GM18508 (cell line): ENCODE results near the gene RRP15.

Experiments
- ATAC-seq: cut with Tn5 transposase; IDR thresholded peaks from one replicate; pipeline ENCODE4 v1.9.1; 2021; ENCODE audit warnings: moderate number of reproducible peaks; ENCODE audit not compliant: insufficient read depth, unreplicated experiment

The RRP15 gene

DNA sequence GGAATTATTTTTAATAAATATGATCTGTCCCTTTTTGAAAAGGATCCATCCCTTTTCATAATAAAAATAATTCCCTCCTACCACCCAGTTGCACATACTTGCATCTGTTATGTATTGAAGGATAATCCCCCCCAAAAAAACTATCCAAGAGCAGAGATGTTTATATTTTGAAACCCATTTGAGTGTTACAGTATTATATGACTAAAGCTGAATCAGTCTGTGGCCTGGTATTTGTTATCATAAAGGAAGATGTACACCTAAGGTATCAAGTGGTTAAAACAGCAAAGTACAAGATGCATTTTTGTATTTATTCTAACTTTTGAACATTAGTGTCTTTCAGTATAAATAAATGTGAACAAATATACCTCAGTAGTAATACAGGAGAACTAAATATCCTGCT lies 47.3 kb downstream of the RRP15 start:
- ATAC-seq = no peak

DNA sequence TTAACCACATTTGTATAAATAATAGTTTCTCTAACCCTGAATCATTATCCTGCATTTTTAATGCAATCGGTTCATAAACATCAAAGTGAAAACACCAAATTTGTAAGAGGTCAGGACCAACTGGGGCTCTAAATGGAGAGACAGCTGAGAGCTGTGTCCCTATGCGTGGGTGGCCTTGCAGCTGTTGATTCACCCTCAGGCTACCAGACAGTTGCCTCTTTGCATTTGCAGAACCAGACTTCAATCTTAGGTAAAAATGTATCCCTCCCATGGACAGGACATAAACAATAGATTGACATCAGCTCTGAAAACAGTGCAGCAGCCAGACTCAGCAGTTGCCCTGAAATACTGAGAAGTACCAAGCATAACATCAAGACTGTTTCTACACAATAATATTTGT lies 51.2 kb downstream of the RRP15 start:
- ATAC-seq = no peak

DNA sequence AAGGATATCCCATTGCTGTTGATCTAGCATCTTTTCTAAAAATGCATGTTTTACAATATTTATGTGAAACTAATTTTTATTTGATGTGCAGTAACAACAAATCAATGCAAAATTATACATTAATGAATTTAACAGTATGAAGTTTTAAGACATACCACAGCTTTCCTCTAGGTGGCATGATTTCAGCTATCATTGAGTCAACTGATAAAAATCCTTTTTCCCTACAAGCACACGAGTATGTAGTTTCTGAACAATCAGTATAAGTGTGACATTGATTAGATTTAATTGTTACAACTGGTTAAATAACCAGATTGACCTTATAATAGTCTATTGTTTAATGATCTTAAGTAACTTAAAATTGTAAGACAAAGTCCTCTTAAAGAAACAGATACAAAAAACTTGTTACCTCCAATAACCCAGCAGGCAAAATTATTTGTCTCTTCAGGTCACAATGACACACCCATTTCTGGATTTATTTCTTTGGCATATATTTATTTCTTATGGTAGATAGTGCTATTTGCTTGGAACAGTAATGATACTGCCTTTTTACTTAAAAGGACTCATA lies 54.3 kb downstream of the RRP15 start:
- no peak for ATAC-seq

DNA sequence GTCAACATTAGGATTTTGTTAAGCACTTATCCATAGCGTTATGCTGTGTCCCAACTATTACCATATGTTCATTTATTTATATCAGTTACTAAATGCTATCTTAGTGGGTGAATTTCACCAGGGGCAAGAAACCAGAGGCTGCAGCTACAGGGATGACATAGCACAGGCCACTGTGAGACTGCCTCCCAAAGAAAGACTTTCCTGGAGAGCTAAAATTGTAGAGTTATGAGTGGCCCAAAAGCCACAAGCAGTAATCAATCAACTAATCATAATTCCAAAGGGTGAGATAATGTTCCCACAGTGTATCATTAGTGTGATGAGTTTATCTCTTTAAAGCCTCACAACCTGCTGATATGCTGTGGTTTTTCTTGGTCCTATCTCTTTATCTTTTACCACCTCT lies 56.2 kb downstream of the RRP15 start:
- ATAC-seq = no peak

DNA sequence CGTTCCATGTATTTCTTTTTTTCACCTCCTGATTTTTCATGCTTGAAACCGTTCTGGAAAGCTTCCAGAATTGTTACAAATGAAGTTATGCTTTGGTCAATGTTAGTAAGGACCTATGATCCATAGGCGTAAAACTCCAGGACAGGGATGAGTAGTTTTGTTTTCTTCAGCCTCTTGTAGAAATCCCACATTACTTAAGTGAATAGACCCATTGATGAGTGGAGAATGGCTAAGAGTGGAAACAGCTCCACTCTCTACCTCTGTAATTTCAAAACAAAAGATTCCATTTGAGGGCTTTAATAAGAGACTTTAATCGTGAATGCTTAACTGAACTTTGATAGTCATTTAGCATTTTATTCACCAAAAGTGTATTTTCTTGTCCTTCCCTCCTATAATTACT lies 57.0 kb downstream of the RRP15 start:
- ATAC-seq = no peak

DNA sequence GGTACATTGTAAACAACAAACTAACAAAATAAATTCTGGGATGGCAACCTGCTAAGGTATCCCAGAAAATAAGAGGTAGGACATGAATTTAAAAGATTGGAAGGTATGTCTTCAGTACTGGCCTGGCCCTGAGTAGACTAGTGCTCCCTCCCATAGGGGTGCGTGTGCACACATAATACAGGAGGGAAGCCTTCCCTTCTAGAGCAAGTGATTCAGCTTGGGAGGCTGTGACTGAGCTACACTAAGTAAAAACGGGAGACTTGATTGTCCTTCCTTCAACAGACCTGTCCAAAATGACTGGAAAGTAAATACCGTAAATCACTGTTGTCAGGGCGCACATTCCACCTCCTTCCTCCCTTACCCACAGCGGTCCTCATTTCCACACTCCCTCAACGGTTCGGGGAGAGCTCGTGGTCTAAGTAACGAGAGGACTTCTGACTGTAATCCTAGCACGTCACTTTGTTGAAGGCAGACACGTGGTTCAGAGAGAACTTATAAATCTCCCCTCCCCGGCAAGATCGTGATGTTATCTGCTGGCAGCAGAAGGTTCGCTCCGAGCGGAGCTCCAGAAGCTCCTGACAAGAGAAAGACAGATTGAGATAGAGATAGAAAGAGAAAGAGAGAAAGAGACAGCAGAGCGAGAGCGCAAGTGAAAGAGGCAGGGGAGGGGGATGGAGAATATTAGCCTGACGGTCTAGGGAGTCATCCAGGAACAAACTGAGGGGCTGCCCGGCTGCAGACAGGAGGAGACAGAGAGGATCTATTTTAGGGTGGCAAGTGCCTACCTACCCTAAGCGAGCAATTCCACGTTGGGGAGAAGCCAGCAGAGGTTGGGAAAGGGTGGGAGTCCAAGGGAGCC lies 60.0 kb downstream of the RRP15 start, which contains the start of gene TGFB2:
Gene TGFB2 (plus strand): TSS at position 523 of the 859 bp plus-strand sequence. CDS start 1,366 bp downstream, outside the sequence.
- ATAC-seq = peak; percentile 35

DNA sequence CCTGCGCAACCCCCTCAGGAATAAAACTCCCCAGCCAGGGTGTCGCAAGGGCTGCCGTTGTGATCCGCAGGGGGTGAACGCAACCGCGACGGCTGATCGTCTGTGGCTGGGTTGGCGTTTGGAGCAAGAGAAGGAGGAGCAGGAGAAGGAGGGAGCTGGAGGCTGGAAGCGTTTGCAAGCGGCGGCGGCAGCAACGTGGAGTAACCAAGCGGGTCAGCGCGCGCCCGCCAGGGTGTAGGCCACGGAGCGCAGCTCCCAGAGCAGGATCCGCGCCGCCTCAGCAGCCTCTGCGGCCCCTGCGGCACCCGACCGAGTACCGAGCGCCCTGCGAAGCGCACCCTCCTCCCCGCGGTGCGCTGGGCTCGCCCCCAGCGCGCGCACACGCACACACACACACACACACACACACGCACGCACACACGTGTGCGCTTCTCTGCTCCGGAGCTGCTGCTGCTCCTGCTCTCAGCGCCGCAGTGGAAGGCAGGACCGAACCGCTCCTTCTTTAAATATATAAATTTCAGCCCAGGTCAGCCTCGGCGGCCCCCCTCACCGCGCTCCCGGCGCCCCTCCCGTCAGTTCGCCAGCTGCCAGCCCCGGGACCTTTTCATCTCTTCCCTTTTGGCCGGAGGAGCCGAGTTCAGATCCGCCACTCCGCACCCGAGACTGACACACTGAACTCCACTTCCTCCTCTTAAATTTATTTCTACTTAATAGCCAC lies 60.7 kb downstream of the RRP15 start:
- peak; percentile 22 for ATAC-seq

DNA sequence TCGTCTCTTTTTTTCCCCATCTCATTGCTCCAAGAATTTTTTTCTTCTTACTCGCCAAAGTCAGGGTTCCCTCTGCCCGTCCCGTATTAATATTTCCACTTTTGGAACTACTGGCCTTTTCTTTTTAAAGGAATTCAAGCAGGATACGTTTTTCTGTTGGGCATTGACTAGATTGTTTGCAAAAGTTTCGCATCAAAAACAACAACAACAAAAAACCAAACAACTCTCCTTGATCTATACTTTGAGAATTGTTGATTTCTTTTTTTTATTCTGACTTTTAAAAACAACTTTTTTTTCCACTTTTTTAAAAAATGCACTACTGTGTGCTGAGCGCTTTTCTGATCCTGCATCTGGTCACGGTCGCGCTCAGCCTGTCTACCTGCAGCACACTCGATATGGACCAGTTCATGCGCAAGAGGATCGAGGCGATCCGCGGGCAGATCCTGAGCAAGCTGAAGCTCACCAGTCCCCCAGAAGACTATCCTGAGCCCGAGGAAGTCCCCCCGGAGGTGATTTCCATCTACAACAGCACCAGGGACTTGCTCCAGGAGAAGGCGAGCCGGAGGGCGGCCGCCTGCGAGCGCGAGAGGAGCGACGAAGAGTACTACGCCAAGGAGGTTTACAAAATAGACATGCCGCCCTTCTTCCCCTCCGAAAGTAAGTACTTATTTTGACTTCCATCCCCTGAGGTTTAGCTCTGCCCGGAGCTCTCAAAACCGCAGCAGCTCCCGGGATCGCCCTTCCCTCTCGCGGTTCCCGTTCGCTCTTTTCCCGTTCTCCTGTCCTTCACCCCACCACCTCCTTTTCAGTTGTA lies 61.5 kb downstream of the RRP15 start:
- ATAC-seq = no peak

DNA sequence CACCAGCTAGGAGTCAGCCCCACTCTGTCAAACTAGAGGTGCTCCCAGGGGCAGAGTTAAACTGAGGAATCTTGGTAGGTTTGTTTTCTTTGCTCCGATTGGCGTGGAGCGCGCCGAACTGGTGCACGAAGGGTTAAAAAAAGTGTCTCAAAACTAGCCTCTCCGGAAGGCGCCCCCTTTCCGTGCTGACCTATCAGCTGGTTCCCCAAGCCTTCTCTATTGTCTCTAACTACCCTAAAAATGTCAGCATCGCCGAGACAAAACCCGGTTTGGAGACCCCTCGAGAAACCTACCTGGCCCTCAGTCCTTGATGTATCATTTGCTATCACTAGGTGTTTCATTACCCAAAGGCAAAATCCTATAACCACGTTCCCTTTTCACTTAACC lies 62.2 kb downstream of the RRP15 start:
- ATAC-seq = no peak

DNA sequence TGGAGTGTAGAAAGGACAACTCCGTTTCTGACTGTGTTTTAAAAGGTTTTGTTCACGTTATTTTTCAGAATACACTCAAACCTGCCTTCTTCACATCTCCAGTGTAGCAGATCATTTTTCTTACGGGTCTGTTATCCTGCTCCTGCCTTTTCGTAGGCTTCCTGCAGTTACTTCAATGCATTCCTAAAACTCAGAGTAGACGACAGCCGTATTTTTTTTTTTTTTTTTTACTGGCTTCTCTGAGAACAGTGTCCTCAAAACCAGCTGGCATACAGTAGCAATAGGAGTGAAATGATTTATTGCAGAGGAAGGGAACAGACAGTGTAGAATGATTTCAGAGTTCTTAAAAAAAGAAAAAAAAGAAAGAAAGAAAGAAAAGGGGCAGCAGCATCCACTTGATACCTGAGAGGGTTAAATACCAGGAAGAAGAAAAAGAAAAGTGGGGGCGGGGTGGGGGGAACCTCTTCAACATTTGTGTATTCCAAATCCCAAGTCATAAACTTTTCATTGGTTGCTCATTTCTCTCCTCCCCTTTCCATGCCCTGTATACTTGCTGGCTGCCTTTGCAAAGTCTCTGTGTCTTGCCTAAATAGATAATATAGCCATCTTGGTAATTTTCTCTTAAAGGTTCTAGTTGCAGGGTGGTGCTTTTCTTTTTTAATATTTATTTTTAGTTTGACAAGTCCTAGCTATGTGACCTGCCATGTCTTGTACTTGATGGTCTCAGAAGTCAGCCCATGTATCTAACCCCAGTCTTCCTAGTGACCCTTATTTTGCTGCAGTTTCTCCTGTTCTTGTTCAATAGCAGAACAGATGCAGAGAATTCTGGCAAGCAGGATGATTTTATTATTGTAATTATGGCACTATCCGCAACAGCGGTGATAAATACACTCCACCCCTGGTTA lies 62.9 kb downstream of the RRP15 start:
- no peak for ATAC-seq

DNA sequence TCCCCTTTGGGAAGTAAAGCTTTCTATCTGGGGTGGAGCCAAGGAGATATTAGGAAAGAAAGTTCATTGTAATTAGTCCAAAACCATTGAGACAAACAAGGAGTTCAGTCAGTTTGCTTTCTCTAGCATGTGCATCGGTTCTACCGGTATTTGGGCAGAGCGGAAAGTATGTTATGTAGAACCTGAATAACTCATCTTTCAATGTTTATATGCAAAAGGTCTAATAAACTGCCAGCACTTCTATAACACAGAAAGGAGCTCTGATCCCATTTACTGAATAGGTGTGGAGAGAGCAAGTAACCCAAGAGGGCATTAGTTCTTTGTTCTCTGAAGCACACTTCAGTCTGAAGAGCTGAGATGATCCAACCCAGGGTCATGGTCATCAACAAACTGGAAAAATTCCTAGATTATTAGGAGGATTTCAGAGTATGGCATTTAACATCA lies 63.6 kb downstream of the RRP15 start:
- ATAC-seq = no peak

DNA sequence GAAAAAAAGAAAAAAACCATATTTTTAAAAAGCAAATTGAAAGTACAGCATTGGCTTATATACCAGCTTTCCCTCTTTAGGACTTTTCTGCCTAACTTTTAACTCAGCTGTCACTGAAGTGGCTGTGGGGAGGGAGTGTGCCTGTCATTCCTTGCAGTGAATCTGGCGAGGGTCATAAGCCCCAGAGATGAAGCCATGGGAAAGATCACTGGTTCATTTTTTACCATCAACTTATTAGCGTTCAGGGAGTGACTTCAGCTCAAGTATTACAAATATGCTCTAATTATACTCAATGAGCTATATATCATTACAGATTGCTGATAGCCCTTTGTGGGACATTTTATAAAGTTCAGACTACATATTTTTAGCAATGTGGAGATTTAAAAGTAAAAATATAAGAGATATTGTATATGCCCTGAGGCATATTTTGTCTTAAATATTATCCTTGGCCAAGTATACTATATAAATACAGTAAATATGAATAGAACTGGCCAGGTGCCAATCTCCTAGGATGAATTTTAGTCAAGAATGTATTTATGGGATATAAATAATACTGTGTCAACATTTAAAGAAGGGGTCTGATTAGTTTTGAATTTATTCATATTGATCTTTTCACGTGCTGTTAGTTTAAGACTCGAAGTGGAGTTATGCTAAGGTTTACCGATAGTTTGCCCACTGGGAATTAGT lies 64.4 kb downstream of the RRP15 start:
- ATAC-seq = no peak

DNA sequence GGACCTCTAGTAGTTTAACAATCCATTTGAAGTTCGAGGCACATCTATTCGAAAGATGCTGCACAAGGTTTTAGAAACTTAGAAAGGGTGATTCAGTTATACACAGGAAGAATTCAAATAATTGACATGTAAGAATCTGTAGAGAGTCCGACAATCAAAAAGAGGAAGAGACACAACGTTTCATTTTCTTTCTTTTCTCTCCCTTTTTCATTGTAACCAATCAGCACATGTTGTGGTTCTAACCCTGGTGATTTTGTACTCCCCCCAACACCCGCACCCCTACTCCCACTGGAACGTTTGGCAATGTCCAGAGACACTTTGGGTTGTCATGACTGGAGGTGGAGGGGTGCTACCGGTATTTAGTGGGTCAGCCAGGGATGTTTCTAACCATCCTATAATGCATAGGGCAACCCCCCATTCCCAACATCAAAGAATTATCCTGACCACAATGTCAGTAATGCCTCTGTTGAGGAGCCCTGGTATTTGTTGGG lies 65.0 kb downstream of the RRP15 start:
- no peak for ATAC-seq

DNA sequence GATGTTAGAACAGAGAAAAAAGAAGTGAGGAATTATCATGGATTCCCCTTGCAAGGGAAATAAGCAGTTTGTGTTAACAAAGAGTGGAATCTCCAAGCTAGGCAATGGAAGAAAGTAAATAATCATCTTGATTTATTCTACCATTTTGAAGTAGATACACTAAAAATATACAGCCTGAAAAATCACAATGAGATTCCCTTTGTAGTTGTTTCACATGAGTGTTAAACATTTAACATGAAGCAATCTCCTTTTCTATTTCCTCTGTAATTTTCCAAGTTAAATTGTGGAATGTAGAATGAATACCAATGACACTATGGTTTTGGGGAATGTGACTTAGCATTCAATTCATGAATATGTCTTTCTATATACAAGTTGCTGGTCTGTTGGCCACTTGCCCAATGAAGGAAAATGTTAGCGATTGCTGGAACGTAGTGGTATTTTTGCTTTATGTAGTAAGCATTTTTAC lies 65.7 kb downstream of the RRP15 start:
- ATAC-seq = no peak

DNA sequence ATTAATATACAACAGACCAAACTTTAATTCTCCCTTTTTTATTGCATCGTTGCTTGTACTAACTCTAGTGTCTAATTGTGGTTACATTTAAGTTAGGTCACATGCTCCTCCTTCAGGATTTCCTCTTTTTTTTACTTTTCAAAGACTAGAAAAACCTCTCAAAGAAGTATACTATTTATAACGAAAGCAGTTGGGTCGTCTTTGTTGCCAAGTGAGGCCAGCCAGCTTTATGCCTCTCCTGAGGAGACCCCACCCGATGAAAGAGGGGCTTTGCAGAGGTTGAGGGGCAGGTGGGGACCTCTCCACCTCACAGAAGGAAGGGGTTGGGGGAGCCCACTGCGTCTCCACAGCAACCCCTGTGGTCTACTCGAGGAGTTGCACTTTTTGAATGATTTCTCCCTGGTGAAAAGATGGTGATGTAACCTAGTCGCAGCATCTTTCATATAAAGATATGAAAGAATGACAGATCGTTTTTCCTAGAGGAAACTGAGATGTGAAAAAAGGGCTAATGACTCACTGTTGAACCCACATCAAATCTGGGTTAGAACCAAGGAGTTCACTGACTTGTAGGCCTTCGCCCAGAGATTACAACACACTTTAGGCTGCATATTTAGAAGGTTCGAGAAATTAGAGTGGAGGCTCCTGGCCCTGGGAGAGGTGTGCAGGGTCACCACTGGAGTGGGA lies 66.4 kb downstream of the RRP15 start:
- peak; percentile 54 for ATAC-seq

DNA sequence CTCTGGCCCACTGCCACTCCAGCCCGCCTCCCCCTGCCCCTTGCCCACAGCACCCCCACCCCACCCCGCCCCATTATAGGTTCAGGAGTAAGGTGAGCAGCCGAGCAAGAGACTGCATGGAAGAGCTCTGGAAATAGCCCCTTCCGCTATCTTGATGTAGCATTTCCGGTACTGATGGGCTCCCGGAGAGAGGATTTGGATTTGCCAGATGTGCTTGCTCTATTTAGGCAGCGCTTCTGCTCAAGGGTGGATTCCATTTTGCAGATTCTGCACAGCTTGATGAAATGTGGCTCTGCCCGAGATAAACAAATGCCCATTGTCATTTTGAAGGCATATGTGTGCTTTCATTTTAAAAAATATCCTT lies 67.0 kb downstream of the RRP15 start:
- no peak for ATAC-seq

DNA sequence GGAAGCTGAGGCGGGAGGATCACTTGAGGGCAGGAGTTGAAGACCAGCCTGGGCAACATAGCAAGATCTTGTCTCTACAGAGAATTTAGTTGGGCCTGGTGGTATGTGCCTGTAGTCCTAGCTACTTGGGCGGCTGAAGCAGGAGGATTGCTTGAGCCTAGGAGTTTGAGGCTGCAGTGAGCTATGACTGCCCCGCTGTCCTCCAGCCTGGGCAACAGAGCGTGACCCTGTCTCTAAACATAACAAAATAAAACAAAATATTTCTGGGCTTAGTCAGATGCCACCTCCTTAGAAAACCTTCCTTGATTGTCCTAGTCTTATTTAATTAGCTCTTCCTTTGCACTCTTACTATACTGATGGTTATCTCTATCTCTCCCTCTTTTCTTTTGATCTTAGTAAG lies 68.6 kb downstream of the RRP15 start:
- no peak for ATAC-seq

DNA sequence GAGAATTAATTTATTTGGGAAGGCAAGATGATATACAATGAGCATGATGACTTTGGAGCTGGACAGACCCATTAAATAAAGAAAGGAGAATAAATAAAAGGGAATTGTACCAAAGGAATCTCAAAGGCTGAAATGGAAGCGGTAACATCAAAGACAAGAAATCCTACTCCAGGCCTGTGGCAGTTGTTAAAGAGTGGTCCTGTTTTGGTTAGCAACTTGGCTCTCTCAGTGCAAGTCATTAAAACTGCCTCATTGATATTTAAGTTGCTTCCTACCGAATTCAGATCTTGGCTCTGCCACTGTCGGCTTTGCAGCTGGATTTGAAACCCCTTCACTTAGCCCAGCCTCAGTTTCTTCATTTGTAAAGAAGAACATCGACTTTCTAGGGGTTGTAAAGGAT lies 70.2 kb downstream of the RRP15 start:
- no peak for ATAC-seq
